Activated CD8-positive, alpha-beta memory T cell treated with anti-CD3 and anti-CD28 coated beads, Interleukin-2, amount 50 U/mL, for 48 hours (primary cell): Measurements from ENCODE around the gene MEGF8.
"Not testable (repeated sequence)": the region's sequence is repeated elsewhere in the genome, so short reads cannot be mapped to it uniquely, and the experiment has no call there.

Source experiments
- DNase-seq: peaks from one replicate; pipeline ENCODE4 v3.0.0-alpha.2; 2020

Gene MEGF8

DNA sequence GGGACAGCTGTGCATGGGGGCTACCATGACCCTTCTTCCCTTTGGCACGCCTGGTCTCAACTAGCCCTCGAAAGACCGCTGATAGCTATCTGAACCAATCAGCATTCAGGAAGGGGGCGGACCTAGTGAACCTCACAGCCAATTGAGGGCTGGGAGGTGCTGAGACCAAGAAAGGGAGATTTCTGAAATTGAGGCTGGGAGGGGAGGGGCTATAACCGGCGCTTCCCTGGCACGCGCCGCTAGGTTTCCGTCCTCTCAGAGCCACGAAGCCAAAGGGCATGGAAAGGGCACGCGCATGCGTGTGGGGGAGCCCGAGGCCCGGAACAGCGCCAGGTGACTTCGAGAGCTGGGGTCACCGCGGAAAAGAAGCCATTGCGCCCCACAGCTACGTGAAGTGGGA lies 18.8 kb upstream of the MEGF8 start:
- DNase-seq, result no peak

DNA sequence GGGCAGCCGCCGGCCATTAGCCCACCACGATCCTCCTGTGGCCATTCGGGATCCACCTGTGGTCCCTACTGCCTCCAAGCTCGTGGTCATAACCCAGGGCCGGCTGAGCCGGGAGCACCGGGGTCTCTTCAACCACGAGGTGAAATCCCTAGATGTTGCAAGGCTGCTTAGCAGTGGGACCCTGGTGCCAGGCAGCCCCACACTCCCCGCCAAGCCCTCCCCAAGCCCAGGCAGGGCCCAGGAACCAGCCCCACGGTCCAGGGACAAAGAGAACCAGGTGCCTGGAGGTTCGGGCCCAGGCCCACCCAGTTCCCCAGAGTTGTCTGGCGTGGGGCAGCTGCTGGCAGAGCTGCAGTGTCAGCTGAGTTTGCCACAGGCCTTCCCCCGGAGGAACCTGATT lies 15.7 kb upstream of the MEGF8 start:
- no peak for DNase-seq

DNA sequence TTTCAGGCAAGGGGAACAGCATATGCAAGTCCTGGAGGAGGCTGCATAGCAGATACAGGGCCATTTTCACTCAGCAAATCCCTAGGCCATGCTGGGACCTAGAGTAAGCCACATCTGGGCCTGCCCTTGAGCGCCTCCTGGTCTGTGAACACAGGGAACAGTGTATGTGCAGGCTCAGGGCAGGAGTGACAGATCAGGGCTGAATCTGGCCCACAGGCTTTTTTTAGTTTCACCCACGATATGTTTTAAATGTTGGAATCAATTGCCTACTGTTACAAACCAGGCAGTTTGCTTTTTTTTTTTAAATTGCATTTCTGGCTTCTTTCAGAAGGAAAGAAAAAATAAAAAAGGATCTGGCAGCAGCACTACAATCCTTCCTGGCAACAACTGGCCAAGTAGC lies 13.8 kb upstream of the MEGF8 start:
- no peak for DNase-seq

DNA sequence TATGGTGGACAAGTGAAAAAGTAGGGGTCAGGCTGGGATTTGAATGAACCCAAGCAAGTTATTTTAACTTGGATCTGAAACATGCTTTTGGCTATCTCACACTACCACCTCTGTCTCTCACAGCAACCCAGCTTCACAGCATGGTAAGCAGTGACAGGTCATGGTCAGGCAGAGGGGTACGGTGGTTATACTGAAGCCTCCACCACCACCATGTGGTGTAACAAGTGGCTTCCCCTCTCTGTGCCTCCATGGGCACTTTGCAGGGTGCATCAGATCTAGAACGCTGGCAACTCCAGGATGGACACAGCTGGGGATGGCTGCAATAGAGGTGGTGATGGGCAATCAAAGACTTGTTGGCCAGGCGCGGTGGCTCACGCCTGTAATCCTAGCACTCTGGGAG lies 13.1 kb upstream of the MEGF8 start:
- DNase-seq, result no peak

DNA sequence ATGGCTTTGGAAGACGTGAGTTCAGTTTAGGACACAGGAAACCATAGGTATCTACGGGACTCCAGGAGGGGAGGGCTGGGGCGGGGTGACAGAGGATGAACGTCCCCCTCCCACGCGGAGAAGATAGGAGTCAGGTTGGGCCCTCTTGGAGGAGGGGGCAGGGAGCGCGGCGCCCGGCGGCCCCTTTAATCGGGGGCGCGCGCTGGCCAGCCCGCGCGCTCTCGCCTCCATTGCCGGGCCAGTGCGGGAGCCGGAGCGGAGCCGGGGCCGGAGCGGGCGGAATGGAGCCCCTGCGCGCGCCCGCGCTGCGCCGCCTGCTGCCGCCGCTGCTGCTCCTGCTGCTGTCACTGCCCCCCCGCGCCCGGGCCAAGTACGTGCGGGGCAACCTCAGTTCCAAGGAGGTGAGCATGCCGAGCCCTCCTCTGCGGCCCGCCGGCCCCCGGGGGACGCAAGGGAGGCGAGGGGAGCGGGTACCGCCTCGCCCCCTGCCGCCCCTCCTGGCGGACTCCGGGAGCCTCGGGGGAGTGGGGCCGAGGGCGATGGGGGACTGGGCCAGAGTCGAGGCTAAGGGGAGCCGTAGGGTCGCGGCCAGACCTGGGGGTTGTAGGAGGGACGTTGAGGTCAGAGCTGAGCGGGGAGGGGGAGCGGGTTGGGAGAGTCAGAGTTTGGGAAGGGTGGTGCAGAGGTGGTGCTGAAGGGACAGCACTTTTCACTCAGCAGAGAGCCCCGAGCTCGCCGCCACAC lies 12.2 kb upstream of the MEGF8 start, which contains the start of gene TMEM145:
Gene TMEM145, plus strand, starts transcription at position 214 of the 744 bp plus-strand sequence. Its CDS starts 68 bp downstream, at position 282.
- peak; percentile 75 for DNase-seq

DNA sequence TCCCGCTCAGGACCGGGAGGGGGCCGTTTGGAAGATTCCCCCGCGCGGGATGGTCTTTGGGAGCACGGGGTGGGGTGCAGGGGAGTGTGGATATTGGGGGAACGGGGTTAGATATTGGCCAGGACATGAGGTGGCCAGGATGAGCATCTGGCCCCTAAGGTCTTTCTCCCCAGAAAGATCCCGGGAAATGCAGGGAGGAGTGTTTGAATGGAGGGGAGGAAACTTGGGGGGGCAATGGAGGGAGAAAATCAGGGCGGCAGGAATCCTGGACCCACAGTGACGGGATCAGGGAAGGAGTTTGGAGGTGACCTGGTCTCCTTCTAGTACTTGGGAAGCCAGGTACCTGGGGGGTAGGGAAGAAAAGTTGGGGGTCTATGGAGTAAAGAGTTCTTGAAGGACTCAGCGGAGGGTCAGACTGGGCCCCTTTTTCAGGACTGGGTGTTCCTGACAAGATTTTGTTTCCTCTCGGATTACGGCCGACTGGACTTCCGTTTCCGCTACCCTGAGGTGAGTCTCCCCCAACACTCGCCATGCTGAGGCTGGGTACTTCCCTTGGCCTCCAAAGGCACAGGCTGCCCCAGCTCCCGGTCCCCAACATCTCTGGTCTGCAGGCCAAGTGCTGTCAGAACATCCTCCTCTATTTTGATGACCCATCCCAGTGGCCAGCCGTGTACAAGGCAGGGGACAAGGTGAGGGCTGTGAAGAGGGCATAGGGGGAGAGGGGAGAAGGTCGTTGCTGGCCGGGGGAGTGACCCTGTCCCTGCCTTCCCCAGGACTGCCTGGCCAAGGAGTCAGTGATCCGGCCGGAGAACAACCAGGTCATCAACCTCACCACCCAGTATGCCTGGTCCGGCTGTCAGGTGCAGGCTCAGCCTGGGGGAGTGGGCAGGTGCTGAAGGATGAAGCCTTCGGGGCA lies 11.3 kb upstream of the MEGF8 start:
- DNase-seq, result no peak

DNA sequence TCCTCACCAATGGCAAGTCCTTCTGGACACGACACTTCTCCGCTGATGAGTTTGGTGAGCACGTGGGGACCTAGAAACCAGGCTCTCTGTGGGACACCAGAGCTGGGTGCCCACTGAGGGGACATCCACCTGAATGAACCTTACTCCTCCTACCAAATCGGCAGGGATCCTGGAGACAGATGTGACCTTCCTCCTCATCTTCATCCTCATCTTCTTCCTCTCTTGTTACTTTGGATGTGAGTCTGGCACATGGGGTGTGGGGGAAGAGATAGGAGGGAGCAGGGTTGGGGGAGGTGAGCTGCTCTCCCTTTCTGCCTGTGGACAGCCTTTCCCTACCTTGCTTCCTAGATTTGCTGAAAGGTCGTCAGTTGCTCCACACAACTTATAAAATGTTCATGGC lies 10.4 kb upstream of the MEGF8 start:
- no peak for DNase-seq

DNA sequence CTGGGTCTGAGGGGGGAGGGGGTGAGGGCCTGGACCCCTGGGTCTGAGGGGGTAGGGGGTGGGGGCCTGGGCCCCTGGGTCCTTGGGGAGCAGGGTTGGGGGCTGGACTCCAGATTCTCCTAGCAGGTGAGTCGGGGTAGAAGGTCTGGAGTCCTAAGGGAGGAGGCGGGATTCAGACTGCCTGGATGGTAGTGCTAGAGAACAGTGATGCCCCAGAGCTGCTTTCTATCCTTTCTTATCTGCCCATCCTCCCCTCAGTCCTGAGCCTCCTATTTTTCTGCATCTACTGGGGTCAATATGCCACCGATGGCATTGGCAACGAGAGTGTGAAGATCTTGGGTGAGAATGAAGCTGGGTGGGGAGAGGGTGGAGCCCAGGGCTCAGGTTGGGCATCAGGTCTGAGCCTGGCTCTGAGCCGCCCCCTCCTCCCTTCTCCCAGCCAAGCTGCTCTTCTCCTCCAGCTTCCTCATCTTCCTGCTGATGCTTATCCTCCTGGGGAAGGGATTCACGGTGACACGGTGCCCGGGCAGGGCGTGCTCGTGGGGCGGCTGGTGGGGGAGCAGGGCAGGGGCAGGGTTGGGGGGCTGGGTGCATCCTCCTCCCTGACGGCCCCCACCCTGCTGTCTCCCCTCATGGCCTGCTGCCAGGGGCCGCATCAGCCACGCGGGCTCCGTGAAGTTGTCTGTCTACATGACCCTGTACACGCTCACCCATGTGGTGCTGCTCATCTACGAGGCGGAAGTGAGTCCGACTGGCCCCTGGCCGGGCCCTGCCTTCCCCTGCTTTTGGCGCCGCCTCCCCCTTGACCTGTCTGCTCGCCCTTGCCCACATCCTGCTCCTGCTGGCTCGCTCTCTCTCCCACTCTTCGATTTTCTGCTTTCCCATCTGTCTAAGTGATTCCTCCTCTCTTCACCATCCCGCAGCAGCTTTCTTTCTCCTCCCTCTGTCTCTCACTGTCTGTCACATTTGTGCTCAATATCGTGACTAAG lies 8.9 kb upstream of the MEGF8 start:
- DNase-seq, result no peak

DNA sequence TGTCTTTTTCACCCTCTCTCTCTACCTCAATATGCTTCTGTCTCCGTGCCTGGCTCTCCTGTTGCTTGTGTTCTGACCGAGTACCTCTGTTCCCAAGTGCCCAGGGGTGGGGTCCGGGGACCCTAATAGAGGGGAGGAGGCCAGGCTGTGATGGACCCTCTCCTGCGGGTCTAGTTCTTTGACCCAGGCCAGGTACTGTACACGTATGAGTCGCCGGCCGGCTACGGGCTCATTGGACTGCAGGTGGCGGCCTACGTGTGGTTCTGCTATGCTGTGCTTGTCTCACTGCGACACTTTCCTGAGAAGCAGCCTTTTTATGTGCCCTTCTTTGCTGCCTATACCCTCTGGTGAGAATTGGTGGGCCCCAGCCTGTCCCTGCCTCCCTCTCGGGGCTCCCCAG lies 7.9 kb upstream of the MEGF8 start:
- no peak for DNase-seq

DNA sequence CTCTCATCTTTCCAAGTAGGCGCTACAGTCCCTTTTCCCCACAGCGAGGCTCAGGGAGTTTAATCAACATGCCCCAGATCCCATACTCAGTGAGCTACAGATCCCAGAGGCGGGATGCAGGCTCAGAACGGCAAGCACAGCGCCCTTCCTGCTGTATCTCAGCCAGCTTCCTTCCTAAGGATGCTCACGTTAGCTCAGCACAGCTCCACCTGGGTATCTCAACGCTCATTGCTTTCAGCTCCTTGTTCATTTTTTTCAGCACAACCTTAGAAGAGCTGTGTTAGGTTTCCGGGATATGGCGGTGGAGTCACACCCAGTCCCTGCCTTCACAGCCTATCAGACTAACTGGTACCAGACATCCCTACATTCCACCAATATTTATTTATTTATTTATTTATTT lies 3.1 kb upstream of the MEGF8 start:
- no peak for DNase-seq

DNA sequence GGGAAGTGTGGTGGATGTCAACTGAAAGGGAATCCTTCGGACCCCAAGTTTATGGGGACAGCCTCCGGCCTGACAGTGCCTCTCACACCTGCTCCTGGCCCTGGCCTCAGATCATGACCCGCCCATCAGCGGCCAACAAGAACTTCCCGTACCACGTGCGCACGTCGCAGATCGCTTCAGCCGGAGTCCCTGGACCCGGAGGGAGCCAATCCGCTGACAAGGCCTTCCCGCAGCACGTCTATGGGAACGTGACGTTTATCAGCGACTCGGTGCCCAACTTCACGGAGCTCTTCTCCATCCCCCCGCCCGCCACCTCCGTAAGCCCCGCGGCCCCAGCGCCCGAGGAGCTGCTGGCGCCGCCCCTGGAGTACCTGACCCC lies 2.0 kb upstream of the MEGF8 start:
- DNase-seq, result no peak

DNA sequence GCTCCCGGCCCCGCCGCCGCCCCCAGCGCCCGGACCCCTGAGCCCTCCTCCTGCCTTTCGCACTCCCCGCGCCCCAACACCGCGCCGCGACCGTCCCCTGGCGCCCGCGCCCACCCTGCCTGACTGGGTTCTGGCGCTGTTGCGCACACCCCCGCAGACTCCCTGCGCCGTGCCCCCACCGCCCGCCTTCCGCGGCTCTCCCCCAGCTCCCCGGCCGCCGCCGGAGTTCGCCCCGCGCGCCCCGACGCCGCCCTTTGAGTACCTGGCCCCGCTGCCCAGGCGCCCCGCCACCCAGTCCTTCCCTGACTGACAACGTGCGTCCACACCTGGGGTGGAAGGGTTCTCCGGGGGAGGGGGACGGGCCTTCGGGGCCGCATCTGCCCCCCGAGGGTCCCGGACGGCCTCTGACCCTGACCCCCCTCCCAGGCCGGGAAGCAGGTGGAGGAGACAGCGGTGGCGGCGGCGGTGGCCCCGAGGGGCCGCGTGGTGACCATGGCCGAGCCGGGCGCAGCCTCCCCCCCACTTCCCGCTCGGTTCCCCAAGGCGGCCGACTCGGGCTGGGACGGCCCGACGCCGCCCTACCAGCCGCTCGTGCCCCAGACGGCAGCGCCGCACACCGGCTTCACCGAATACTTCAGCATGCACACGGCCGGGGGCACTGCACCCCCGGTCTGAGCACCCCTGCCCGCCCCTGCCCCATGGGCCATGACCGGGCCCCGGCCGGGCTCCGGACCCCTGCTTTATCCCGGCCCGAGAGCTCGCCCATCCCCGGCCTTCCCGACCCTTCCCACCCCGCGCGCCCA lies 1.4 kb upstream of the MEGF8 start:
- DNase-seq, result peak; percentile 68

DNA sequence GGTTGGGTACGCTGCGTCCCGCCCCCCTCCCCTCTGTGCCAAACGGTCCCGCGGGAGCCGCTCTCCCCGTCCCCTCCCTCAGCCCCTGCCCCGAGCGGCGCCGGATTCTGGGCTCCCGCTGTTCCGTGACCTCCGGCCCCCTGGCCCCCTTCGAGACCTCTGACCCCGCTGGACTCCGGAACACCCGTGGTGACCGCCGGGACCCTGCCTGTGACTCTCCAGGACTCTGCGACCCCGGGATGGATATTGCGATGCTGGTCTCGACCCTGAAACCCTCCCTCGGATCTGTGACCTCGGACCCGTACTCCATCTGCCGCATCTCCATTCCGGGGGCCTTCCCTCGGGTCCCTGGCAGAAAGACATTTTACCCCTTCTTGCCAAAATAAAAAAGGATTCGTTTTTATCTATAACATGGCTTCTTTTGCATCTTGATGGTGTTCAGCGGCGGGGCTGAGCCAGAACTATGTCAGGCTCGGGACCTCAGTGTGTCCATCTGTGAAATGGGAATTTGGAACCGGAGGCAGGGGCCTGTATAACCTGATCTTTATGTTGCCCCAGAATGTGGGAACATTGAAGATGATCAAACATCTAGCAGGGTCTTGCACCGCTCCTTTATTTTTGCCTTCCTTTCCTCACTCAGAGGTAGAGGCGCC lies 654 bp upstream of the MEGF8 start:
- no peak for DNase-seq

DNA sequence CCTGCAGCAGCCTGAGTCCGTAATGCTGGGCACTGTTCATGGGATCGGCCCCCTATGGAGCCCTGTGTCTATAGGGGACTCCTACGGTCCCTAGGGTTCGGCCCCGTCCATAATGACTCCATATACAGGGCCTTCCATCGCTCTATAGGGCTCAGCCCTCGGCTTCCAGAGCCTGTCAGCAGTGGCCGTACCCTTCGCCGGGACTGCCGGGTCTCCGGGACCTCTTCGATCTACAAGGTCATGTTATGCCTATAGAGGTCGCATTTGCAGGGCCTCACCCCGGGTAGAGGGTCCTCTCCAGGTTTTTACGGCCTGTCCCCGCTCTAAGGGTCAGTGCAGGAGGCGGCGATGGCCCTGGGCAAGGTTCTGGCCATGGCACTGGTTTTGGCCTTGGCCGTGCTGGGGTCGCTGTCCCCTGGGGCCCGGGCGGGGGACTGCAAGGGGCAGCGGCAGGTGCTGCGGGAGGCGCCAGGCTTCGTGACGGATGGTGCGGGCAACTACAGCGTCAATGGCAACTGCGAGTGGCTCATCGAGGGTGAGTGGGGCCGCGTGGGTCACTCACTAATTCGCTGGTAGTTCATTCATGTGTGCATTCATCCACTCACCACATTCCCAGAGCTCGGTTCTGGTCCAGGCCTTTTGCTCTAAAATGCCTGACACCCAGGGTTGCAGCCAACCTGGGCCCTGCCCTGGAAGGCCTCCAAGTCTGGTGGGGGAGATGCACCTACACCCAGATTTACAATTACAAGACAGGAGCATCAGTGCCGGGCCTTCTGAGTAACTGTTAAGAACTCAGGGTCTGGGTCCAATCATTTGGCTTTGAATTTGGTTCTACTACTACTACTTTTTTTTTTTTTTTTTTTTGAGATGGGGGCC lies 699 bp downstream of the MEGF8 start:
- peak; percentile 71 for DNase-seq

DNA sequence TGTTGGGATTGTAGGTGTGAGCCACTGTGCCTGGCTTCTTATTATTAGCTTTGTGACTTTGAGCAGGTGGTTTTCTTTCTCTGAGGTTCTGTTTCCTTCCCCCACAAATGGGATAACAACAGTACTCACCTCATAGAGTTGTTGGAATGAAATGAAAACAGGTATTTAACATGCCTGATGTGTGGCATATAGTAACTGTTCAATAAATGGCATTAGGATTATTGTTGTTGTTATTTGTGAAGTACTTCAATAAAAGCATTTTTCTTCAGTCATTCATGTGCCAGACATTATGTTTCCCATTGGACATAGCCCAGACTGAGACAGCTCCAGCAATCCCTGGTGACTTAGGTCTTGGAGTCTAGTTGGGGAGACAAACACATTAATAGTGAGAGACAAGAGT lies 1.5 kb downstream of the MEGF8 start:
- no peak for DNase-seq

DNA sequence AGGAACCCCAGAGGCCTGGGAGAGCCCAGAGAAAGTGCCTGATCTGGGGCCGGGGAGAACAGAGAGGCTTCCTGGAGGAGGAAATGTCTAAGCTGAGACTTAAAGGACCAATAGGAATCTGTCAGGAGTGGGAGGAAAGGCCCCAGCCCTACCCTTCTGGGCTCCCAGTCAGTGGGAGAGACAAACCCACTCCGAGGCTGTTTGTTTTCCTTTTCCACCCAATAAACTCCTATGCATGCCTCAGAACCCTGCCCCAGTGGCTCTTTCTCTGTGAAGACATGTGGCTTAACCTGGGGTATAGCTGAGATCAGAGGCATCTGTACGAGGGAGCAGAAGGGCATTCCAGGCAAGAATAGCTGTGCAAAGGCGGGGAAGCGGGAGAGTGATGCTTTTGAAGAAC lies 1.9 kb downstream of the MEGF8 start:
- no peak for DNase-seq

DNA sequence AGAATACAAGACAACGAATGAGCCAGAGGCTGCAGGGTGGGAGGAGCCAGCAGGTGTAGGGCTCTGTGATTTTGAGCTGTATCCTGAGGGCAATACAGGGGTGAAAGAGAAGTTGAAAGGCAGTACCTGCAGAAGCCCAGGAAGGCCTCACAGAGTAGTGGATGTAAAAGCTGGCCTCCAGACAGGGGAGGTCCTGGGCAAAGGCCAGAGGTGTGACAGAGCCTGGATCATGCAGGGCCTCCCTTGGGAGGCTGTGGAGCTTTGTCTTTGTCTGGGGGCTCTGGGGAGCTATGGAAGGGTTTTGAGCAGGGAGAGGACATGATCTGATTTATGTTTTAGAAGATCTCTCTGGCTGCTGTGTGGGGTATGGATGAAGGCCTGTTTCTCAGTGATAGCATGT lies 2.7 kb downstream of the MEGF8 start:
- no peak for DNase-seq

DNA sequence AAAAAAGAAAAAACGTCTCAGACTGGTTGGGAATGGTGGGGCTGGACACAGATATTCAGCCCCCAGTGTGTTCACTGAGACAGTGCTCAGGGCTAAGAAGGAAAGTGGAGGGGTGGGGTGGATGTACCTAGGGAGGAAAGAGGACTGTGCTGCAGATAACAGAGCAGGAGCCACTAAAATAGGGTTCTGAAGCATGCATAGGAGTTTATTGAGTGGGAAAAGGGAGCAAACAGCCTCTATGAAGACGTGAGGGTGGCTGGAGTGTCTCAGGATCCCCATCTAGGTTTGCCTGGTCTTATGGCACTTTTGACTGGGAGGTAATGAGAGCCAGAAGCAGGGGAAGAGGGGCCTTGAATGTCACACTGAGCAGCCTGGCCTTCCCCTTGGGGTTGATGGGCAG lies 3.4 kb downstream of the MEGF8 start:
- DNase-seq, result no peak

DNA sequence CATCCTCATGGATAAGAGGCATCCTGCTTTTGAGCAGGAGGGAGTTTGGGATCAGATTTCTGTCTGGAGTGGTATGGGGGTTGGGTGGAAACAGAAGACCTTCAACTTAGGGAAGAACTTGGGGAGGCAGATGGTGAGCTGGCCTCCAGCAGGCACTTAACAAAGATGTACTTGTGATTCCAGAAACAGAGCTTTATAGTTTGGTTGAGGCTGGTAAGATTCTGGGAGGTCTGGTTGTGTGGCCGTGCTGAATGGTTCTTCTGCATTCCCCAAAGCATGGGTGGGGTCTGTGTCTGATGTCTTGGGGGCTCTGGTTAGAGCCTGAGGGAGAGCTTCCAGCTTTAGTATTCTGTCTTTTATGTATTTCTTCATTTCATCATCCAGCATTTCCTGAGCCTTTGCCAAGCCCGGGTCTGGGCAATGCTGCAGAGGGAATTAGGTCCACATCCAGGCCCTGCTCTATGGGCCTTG lies 4.8 kb downstream of the MEGF8 start:
- no peak for DNase-seq

DNA sequence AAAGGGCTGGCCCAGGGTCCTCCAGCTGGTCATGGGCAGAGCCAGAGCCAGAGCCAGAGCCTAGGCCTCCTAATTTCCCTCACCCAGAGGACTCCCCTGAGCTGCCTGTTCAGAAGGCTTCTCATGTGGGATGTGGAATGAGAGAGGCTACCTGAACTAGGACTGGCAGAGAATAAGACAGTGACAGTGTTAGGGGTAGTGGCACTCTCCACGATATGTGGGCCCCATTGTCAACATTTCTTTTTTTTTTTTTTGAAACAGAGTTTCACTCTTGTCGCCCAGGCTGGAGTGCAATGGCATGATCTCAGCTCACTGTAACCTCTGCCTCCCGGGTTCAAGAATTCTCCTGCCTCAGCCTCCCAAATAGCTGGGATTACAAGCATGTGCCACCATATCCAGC lies 5.9 kb downstream of the MEGF8 start:
- DNase-seq, result not testable (repeated sequence)
